Right hindlimb (tissue), 1 donor: Measurements from ENCODE around the gene PDZRN3.
"Not testable (repeated sequence)": the region's sequence is repeated elsewhere in the genome, so short reads cannot be mapped to it uniquely, and the experiment has no call there.

Experiments used
- DNase-seq: peaks from one replicate; pipeline ENCODE4 v3.0.0-alpha.2; 2018

Gene PDZRN3

DNA sequence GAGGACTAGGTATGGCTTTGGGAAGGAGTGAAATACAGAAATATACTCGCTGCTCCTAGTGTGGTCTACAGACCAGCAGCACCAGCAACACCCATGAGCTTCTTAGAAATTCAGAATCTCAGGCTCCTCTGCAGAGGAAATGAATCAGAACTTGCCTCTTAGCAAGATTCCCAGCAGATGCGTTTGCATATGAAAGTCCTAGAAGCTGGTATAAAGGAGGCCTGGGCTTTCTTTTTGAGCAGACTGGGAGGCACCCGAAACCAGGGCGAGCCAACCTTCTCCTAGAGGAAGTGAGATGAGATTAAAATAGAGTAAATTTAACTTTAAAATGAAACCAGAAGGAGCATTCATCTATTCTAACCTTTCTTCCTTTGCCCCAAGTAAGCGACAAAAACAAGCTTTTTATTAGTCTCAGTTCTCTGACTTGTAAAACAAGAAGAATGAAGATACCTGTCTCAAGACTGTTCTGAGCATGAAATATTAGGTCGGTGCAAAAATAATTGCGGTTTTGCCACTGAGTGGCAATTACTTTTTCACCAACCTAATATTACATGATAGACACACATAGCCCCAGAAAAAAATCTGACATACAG, 140.0 kb downstream of the PDZRN3 start:
- no peak for DNase-seq

- DNase-seq = no peak
Measured at GRCh38 chr3:73481888-73482287, 142.9 kb downstream of the PDZRN3 start.

- no peak for DNase-seq
Measured at GRCh38 chr3:73480187-73480672, 144.5 kb downstream of the PDZRN3 start.

DNA sequence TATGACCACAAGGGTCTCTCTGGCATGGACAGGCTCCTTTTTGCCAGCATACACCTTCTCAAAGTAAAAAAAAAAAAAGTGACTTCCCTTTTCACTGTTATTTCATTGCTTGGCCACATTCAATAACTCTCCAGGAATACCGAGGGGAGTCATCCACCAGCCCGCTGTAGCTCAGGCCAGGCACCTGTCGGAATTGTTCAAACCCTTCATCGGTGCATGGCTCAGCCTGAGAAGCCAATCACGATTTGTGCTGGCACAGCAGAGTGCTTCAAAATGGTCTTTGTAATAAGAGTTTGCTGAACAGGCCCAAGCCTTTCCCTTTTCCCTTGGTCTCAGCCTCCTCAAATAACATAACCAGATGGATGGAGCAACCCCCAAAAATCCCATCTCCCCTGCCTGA, 145.4 kb downstream of the PDZRN3 start:
- DNase-seq = no peak

- DNase-seq = no peak
Measured at GRCh38 chr3:73478858-73479257, 145.9 kb downstream of the PDZRN3 start.

DNA sequence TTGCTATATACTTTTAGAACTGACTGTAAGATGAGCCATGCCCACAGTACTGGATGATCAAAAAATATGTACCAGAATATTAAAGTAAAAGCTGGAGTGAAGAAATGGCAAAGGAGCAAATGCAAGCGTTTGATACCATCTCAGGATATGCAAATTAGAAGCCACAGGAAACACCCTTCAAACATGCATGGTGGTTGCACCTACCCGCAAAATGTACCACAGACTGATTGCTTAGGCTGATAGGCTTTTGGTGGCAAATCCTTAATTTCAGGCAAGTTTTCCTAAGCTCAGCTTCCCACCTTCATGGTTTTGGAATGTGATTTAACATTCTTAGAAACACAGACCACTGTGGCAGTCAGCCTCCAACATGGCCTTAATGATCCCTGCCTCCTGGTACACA, 149.0 kb downstream of the PDZRN3 start:
- no peak for DNase-seq

GRCh38 chr3:73475175-73475574, 149.6 kb downstream of the PDZRN3 start:
- no peak for DNase-seq

GRCh38 chr3:73474619-73475018, 150.1 kb downstream of the PDZRN3 start:
- DNase-seq = no peak

DNA sequence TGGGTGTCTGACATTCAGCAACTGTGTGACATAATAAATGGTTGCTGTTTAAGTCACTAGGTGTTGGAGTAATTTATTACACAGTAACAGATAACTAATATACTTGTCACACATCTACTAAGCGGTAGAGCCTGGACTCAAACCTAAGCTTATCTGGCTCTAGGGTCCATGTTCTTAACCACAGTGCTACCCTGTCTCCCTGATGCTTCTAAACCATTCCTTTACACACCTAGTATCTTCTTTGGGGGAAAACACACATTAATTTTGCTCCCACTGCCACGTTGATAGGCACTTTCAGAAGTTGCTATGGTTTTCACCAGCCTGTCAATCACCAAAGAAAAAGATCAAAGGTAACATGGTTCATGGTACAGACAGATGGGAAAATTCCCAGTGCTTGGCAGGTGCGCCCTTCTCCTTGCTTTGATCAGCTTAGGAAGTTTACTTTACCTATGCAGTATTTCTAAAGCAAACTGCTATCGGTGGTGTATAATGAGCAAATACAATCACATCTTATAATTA, 150.8 kb downstream of the PDZRN3 start:
- no peak for DNase-seq

GRCh38 chr3:73473181-73473897, 151.4 kb downstream of the PDZRN3 start:
- DNase-seq = no peak

- DNase-seq = no peak
Measured at GRCh38 chr3:73471986-73472787, 152.6 kb downstream of the PDZRN3 start.

DNA sequence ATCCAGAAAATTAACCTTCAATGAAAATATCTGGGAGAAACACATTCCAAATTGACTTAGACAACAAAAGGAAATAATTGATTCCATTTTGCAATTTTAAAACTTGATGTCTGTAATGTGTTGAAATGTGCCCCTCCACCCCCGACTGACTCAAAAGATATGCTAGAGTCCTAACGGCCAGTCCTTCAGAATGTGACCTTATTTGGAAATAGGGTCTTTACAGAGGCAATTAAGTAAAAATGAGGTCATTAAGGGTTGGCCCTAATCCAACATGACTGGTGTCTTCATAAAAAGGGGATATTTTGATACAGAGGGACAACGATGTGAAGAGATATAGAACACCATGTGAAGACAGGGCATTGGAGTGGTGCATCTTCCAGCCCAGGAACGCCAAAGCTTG, 153.9 kb downstream of the PDZRN3 start:
- no peak for DNase-seq

- DNase-seq = no peak
Measured at GRCh38 chr3:73469331-73469730, 155.4 kb downstream of the PDZRN3 start.

DNA sequence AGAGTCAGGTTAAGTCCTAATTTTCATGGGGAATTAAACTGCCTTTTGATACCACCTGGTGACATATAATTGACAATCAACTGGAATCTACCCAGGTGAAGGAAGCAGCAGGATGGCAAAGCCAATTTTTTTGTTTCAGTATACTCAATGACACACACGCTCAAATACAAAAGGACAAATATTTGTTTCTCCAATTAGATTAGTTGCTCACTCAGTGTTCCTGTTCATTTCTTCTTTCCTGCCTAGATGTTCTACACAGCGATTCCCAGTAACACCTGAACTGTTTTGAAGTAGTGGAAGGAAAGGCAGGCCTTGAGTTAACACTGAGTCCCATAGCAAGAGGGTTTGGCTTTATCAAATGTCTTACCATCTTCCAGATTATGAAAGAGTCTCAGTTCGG, 157.5 kb downstream of the PDZRN3 start:
- no peak for DNase-seq

DNA sequence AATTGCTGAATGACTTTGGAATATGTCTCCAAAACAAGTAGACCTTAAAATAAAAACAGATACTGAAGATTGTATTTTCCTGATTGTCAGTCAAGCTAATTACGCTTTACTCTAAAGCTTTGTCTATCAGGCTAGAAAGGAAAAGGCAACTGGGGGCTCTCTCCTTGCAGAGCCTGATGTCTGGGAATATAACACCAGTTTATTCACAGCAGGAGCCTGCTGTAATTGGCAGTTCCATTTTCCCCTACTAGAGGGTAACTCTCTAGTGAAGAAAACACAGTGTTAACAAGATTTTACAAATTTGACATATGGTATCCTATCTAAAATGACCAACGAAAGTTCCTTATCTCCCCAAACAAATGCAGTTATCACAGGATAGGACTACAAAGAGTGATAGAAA, 158.8 kb downstream of the PDZRN3 start:
- no peak for DNase-seq

DNA sequence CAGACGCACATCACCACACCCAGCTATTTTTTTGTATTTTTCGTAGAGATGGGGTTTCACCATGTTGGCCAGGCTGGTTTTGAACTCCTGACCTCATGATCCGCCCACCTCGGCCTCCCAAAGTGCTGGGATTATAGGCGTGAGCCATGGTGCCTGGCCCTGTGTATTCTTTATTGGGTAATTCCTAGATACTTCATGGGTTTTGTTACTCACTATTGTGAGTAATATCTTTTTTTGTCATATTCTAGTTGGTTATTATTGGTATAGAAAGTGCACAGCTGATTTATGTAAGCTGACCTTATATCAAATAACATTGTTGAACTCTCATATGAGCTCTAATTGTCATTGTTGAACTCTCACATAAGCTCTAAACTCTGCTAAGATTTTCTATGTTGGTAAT, 160.6 kb downstream of the PDZRN3 start:
- not testable (repeated sequence) for DNase-seq

DNA sequence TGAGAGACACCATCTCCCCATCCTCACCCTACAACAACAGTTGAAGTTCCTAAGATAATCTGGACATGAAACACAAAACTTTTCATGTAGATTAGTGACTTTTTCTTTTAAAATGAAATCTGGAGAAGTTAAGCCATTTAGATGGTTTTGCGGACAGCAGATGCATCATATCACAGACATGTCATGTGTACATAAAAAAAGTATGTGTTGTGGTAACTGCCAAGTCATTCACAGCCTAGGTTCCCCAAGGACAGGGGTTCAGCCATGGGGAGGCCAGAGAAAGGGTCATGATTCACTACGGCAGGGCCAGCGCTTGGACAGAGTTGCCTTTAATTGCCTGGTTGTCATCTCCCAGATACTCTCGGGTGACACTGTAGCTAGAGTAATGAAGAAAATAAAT, 163.2 kb downstream of the PDZRN3 start:
- DNase-seq = no peak

DNA sequence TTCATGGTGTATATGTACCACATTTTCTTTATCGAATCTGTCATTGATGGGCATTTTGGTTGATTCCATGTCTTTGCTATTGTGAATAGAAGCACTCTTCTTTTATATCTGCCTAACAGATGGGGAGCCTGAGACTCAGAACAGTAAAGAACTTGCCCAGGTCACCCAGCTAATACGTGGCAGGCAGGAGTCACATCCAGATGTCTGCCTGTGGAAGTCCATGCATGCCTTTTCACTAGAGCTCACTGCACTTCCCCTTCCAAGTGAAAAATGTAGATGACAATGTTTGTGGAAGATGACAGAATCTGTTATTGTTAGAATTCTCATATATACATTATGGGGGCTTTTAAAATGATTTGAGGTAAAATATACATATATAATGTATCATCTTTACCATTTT, 165.0 kb downstream of the PDZRN3 start:
- no peak for DNase-seq

DNA sequence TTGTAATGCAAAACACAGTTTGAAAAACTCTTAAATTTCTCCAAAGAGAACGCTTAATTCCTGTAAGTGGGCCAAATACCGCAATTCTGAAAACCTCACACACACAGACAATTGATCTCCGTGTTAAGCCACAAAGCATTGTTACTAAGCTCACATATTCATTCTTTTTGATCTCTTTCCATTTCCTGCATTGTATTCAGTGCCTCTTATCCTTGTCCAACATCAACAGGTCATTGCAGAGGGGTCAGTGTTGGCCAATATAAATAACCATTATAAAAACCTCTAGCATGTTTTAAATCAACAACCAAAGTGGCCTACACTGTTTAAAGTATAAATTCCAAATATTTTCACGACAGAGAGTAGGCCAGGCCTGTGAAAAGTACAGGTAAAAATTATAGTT, 171.1 kb downstream of the PDZRN3 start:
- DNase-seq = no peak

DNA sequence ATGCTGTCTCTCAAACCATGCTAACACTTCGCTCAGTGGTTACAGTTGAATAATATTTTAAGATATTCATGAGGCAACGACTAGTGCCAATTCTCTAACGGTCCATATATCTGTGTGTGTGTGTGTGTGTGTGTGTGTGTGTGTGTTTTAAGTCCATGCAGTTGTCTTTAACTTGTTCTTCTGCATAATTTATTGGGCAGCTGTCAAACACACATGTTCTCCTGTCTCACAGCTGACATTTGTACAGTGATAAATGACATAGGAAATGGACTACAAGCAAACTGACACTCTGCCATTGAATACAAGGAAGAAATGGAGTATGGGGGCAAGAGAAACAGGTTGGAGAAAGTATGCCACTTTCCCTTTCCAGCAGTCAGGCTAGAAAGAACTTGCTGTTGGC, 172.0 kb downstream of the PDZRN3 start:
- DNase-seq = no peak

DNA sequence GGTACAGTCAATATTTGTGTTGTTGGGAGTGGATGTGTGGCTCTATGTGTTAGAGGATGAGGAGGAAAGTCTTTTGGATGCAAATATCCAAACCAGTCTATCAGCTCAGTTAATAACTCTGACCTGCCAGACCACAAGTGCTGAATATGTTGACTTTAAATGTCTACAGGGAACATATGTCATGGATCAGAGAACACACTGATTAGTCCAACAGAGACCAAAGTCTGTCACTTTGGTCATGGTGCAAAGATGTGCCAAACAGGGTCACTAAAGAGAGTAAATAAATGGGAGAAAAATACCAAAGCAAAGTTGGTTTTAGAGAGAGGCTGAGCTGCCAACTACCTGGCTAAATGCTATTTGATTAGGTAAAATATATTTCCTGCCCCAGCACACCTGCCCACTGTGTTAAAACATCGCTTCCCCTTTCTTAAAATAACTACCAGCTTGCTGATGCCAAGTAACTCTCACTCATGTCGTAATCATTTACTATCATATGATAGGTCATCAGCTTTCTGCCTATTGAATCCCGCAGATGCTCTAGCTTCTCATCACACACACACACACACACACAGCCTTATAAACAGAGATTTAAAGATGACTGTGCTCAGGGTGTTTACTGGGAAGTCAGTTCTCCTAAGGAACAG, 173.3 kb downstream of the PDZRN3 start:
- DNase-seq = no peak

DNA sequence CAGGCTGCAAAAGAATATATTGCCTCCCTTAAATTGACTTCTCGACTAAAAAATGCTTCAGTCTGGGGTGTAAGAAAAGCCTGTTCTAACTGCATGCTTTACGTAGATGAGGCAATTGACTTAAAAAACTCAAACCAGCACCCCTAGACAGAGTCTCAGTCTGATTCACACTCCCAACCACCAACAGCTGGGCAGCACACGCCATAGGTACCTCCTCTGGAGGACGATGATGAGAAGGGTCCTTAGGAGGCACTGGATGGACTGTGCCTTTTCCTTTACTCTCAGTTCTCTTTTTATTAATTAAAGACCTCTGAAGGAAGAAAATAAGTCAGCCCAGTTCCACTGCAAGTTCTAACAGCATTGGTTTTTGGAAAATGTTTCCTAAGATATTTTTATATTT, 175.0 kb downstream of the PDZRN3 start:
- no peak for DNase-seq

GRCh38 chr3:73448761-73449301, 175.9 kb downstream of the PDZRN3 start:
- DNase-seq = no peak
